Choroid plexus epithelial cell (primary cell): Measurements from ENCODE around the gene RP2.

ENCODE experiments used
- DNase-seq: peaks from one replicate; pipeline ENCODE4 v3.0.0-alpha.2; 2010; ENCODE audit warnings: low read depth
- H3K4me3 ChIP-seq: 2 replicates; pipeline ENCODE4 v1.5.1; 2011; ENCODE audit warnings: low read depth, mild to moderate bottlenecking, control low read depth, low read length, moderate library complexity
- CTCF ChIP-seq: conservative IDR thresholded peaks from 2 replicates; pipeline ENCODE4 v1.5.1; 2011; ENCODE audit warnings: low read depth, mild to moderate bottlenecking, control low read depth, inconsistent platforms, low read length, moderate library complexity

Gene RP2

DNA sequence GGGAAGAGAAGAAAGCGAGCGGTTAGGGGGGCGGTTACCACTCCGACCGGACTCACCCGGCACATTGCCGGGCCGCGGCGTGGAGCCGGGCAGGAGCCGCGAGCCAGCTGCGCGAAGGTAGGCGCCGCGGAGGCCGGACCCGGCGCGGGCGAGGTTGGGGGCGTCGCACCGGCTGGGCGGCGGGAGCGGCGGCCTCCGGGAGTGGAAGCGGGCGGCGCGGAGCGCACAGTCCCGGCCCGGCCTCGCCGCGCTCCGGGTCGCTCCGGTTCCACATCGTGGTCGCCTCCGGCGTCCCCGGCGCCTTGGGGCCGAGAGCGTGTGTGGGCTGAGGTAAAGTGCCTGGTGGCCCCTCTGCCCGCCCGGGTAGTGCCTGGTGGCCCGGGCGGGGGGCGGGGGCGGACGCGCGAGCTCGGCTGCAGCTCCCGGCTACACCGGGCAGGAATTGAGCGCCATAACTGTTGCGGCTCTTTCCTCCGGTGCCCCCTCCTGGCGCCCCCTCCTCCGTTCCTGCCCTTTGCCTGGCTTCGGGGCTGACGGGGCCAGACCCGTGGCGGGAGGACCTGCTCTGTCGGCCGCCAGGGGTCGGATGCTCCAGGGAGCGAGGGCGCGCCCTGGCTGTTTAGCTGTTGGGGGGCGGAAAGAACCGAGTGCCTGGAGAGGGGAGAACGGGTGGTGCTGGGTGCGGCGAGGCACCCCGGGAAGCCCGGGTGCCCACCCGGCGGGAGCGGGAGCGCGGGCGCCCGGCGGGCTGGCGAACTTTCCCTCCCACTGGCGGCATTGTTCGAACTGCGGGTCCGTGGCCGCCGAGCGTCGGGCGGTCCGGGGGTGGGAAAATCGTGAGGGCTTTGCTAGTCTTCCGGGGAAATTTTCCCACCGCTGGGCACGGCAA is 76.0 kb downstream of the RP2 start:
- peak; percentile 52 for TF ChIP-seq CTCF

DNA sequence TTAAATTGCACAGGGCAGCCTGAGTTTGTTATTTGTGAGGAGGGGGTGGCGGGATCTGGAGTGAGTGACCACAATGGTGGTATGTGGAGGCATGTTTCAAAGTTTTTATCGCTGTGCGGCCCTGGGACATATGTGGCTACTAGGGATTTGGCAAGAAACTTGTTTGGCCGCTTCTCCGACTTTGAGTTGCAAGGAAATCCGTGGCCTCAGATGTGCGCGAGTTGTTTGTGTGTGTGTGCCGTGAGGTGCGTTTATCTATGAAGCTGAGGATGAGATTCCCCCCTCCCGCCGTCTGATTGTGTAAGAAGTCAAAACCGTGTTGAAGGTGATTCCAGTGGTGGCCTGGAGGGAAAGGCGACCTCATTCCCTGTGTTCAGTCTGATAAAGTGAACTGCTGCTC is 76.8 kb downstream of the RP2 start:
- peak overlapping the region; percentile 71 for H3K4me3 ChIP-seq
- TF ChIP-seq CTCF = no peak
- DNase-seq = peak; percentile 41

More for the DNA sequence above, 76.0 kb downstream of the RP2 start:
- DNase-seq = peak; percentile 19
- peak overlapping the region; percentile 71 for H3K4me3 ChIP-seq

DNA sequence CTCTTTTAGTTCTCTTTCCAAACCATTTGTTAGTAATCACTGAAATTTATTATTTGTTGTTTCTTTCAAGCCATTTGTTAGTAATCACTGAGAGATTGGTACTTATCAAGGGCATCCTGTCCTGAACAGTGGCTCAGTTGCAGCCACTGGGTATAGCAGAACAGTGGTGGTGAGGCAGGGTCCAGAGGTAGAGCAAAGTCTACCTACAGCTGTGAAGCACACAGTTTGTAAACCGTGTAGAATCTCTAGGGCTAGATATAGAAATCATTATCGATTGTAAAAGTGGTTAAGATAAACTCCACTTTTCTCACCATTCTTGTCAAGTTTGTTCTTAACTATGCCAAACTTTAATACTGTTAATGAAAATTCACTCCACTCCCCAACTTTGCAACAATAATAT is 79.4 kb downstream of the RP2 start:
- no peak overlapping the region for H3K4me3 ChIP-seq
- TF ChIP-seq CTCF = no peak
- DNase-seq = no peak

GRCh38 chrX:46917622-46918021 is 80.8 kb downstream of the RP2 start:
- H3K4me3 ChIP-seq = no peak overlapping the region
- DNase-seq = no peak
- no peak for TF ChIP-seq CTCF

DNA sequence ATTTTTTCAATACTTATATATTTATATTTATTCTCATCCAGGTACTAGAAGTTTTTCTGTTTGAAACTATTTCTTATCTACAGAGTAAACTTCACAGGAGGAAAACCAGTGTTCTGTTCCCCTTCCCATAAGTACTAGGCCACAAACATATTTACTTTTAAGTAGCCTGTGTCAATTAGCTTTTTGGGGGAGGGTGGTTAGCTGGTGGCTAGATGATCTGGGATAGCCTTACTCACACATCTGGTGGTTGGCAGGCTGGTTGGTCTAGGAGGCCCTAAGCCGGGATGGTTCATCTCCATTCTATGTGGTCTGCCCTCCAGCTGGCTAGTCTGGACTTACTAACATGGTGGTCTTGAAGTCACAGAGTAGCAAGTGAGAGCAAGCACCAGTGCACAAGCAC is 81.6 kb downstream of the RP2 start:
- DNase-seq = no peak
- no peak for TF ChIP-seq CTCF
- H3K4me3 ChIP-seq = no peak overlapping the region

DNA sequence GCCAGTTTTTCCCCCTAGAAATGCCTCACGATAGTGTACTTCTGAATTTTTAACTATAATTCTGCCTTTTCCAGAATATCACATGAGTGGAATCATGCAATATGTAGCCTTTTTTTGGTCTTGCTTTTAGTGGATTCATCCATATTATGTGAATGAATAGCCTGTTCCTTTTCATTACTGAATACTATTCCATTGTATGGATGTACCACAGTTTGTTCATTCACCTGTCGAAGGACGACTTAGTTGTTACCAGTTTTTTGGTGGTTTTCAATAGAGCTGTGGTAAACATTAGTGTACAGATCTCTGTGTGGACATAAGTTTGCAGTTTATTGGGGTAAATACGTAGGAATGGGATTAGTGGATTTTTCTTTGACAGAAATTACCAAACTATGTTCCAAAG is 83.4 kb downstream of the RP2 start:
- TF ChIP-seq CTCF = no peak
- no peak for DNase-seq

DNA sequence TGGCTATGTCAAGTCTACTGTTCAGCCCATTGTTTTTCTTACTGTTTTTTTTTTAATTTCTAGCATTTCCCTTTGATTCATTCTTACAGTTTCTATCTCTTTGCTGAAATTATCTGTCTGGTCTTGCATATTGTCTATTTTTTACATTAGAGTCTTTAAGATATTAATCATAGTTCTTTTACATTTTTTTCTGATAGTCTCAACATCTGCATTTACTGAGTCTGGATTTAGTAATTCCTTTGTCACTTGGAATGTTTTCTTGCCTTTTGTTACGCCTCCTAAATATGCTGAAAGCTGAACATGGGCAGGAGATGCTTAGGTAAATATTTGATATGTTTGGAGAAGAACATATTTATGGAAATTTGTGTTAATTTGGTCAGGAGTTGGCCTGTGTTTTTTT is 85.8 kb downstream of the RP2 start:
- no peak overlapping the region for H3K4me3 ChIP-seq
- no peak for DNase-seq
- TF ChIP-seq CTCF = no peak

More for the DNA sequence above, 83.4 kb downstream of the RP2 start:
- H3K4me3 ChIP-seq = no peak overlapping the region
